Chondrocyte (in vitro differentiated cells): Measurements from ENCODE around the gene IL21. TPM values are rescaled to one million over a fixed set of nuclear protein-coding genes. Genes with fewer than 3 reads are reported as not detected.

Experiments
- DNase-seq: peaks from one replicate; pipeline ENCODE4 v3.0.0; 2021; ENCODE audit warnings: mixed read lengths, low spot score
- H3K27ac Mint-ChIP-seq: one replicate; pipeline ENCODE4 v1.8.0; 2021; ENCODE audit warnings: mild to moderate bottlenecking, moderate library complexity, mixed read lengths; ENCODE audit not compliant: unreplicated experiment
- H3K27me3 Mint-ChIP-seq: 2 replicates; pipeline ENCODE4 v1.8.0; 2021; ENCODE audit warnings: low read depth, mixed read lengths
- H3K36me3 Mint-ChIP-seq: 2 replicates; pipeline ENCODE4 v1.8.0; 2021; ENCODE audit warnings: low read depth, mixed read lengths
- H3K4me1 Mint-ChIP-seq: 2 replicates; pipeline ENCODE4 v1.8.0; 2021; ENCODE audit warnings: low read depth, mild to moderate bottlenecking, mixed read lengths
- H3K4me3 Mint-ChIP-seq: one replicate; pipeline ENCODE4 v1.8.0; 2021; ENCODE audit warnings: mild to moderate bottlenecking, moderate library complexity, mixed read lengths; ENCODE audit not compliant: unreplicated experiment
- H3K9me3 Mint-ChIP-seq: 2 replicates; pipeline ENCODE4 v1.8.0; 2021; ENCODE audit warnings: low read depth, mixed read lengths
- total RNA-seq: library from RNA; stranded (reverse); gene quantifications from 3 replicates; pipeline ENCODE4 v1.2.1, GENCODE V29; 2021
- TF ChIP-seq, protein P1 (sequence below): fragments of 200-600 bp; sonication (generic); IDR thresholded peaks from 2 replicates; pipeline ENCODE4 v1.5.0; 2021; ENCODE audit warnings: antibody characterized with exemption, mild to moderate bottlenecking, moderate library complexity

Gene IL21
- total RNA-seq, 1 donor from 2014 or later: not detected

DNA sequence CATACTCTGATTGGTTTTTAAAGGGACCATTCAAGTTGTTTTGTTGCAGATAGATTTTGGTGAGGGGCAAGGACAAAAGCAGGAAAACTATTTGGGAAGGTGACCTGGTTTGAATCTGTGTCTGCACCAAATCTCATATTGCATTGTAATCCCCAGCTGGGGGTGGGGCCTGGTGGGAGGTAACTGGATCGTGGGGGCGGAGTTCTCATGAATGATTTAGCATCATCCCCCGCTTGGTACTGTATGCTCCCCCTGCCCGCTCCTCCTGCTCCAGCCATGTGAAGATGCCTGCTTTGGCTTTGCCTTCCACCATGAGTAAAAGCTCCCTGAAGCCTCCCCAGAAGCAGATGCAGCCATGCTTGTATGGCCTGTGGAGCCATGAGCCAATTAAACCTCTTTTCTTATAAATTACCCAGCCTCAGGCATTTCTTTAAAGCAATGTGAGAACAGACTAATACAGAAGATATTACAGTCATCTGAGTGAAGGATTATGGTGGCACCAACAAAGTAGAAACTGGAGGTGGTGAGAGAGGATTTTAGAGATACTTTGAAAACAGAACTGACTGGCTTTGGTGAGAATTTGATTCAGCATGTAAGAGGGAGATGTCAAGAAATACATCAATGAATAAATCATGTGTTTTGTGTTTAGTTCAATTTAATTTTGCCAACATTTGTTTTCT, 14.4 kb downstream of the IL21 start:
- peaks cover 9% of the 10 kb centered on the region for H3K27me3 Mint-ChIP-seq
- H3K4me3 Mint-ChIP-seq: no peak overlapping the region
- TF ChIP-seq, protein P1, sequence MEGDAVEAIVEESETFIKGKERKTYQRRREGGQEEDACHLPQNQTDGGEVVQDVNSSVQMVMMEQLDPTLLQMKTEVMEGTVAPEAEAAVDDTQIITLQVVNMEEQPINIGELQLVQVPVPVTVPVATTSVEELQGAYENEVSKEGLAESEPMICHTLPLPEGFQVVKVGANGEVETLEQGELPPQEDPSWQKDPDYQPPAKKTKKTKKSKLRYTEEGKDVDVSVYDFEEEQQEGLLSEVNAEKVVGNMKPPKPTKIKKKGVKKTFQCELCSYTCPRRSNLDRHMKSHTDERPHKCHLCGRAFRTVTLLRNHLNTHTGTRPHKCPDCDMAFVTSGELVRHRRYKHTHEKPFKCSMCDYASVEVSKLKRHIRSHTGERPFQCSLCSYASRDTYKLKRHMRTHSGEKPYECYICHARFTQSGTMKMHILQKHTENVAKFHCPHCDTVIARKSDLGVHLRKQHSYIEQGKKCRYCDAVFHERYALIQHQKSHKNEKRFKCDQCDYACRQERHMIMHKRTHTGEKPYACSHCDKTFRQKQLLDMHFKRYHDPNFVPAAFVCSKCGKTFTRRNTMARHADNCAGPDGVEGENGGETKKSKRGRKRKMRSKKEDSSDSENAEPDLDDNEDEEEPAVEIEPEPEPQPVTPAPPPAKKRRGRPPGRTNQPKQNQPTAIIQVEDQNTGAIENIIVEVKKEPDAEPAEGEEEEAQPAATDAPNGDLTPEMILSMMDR: no peak

DNA sequence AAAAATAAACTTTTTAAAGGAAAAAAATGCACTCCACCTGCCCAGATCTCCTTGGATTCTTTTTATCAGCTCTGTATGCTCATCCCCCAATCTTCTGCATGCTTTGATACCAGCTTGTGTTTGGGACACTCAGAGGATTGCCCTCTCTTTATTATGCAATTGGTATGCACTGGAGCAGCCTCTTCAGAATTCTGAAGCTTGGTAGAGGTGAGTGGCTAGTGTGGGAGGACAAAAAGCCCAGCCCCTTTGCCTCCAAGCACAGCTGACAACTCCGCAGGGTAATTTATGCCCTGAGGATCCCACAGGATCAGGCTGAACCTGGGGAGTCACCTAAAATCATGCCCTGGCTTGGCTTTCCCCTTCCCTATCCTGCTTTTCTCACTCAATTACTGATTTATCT, 16.7 kb downstream of the IL21 start:
- Mint-ChIP-seq H3K27me3 (peaks cover 9% of the 10 kb centered on the region), H3K36me3 (no peaks in the 10 kb centered on the region), H3K4me3 (no peak overlapping the region), H3K9me3 (no peaks in the 10 kb centered on the region), H3K4me1 (no peaks in the 10 kb centered on the region), H3K27ac (no peak overlapping the region)
- TF ChIP-seq, protein P1: no peak
- no peak for DNase-seq

More for the DNA sequence above, 14.4 kb downstream of the IL21 start:
- no peak for DNase-seq
- H3K4me1 Mint-ChIP-seq: no peaks in the 10 kb centered on the region
- H3K9me3 Mint-ChIP-seq: no peaks in the 10 kb centered on the region
- no peaks in the 10 kb centered on the region for H3K36me3 Mint-ChIP-seq
- H3K27ac Mint-ChIP-seq: no peak overlapping the region

- DNase-seq: no peak
- H3K9me3 Mint-ChIP-seq: no peaks in the 10 kb centered on the region
- H3K27me3 Mint-ChIP-seq: peaks cover 9% of the 10 kb centered on the region
- H3K4me1 Mint-ChIP-seq: no peaks in the 10 kb centered on the region
- no peaks in the 10 kb centered on the region for H3K36me3 Mint-ChIP-seq
- no peak overlapping the region for H3K27ac Mint-ChIP-seq
- TF ChIP-seq, protein P1: no peak
- H3K4me3 Mint-ChIP-seq: no peak overlapping the region
Observed at GRCh38 chr4:122603156-122603574, 17.7 kb downstream of the IL21 start.

GRCh38 chr4:122602277-122603142, 18.4 kb downstream of the IL21 start:
- Mint-ChIP-seq H3K4me1 (no peaks in the 10 kb centered on the region), H3K36me3 (no peaks in the 10 kb centered on the region), H3K27ac (no peak overlapping the region), H3K4me3 (no peak overlapping the region), H3K27me3 (peaks cover 9% of the 10 kb centered on the region), H3K9me3 (no peaks in the 10 kb centered on the region)
- TF ChIP-seq, protein P1: peak; percentile 85
- DNase-seq: no peak

DNA sequence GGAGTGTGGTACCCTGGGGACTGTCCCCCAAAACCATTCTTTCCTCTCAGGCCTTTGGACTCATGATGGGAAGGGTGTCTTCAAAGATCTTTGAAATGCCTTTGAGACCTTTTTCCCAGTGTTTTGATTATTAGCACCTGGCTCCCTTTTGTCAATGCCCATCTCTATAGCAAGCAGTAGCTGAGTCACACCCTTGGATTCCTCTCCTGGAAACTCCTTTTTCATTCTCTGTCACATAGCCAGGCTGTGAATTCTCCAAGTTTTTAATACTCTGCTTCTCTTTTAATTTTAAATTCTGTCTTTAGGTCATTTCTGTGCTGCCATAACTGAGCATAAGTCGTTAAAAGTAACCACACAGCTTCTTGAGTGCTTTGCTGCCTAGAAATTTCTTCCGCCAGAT, 29.7 kb downstream of the IL21 start:
- TF ChIP-seq, protein P1: no peak
- Mint-ChIP-seq H3K9me3 (no peaks in the 10 kb centered on the region), H3K4me1 (no peaks in the 10 kb centered on the region), H3K27me3 (no peaks in the 10 kb centered on the region), H3K36me3 (no peaks in the 10 kb centered on the region), H3K27ac (no peak overlapping the region), H3K4me3 (no peak overlapping the region)
- DNase-seq: no peak
